ENCODE measurements around the gene ZC3H7B. TPM values are rescaled to one million over a fixed set of nuclear protein-coding genes. Genes with fewer than 3 reads are reported as not detected.
"Not testable (repeated sequence)": the region's sequence is repeated elsewhere in the genome, so short reads cannot be mapped to it uniquely, and the experiment has no call there.

The ZC3H7B gene
- 10 to 100 TPM; 14.6 to 53.5 (median 33.4) TPM for polyA plus RNA-seq
- long read RNA-seq, donor 1, full-length matches to known transcripts: 2 of 24 reads
- long read RNA-seq, donor 1, partial matches to known transcripts: 22 of 24 reads
- long read RNA-seq, donor 1, other reads (novel, unspliced or antisense): 0 of 24 reads
- long read RNA-seq, donor 2, partial matches to known transcripts: 56 of 56 reads
- long read RNA-seq, donor 2, other reads (novel, unspliced or antisense): 0 of 56 reads
- long read RNA-seq, donor 3, partial matches to known transcripts: 104 of 104 reads
- long read RNA-seq, donor 3, other reads (novel, unspliced or antisense): 0 of 104 reads
- long read RNA-seq, donor 4: 0 reads
- long read RNA-seq, donor 5: 0 reads
- long read RNA-seq, donor 6, full-length matches to known transcripts: 2 of 9 reads
- long read RNA-seq, donor 6, partial matches to known transcripts: 7 of 9 reads
- long read RNA-seq, donor 6, other reads (novel, unspliced or antisense): 0 of 9 reads
- long read RNA-seq, donor 7, full-length matches to known transcripts: 1 of 10 reads
- long read RNA-seq, donor 7, partial matches to known transcripts: 9 of 10 reads
- long read RNA-seq, donor 7, other reads (novel, unspliced or antisense): 0 of 10 reads
- long read RNA-seq, donor 8, full-length matches to known transcripts: 1 of 1 reads
- long read RNA-seq, donor 8, partial matches to known transcripts: 0 of 1 reads
- long read RNA-seq, donor 8, other reads (novel, unspliced or antisense): 0 of 1 reads
- long read RNA-seq, donor 9, full-length matches to known transcripts: 1 of 6 reads
- long read RNA-seq, donor 9, partial matches to known transcripts: 5 of 6 reads
- long read RNA-seq, donor 9, other reads (novel, unspliced or antisense): 0 of 6 reads
- long read RNA-seq, donor 10, partial matches to known transcripts: 5 of 5 reads
- long read RNA-seq, donor 10, other reads (novel, unspliced or antisense): 0 of 5 reads

- H3K4me1 ChIP-seq (ENCODE audit: control insufficient read depth in 3 of 3, insufficient read depth in 2 of 3, low read depth in 1 of 3, low read length in 2 of 3): peaks cover 6 to 22% (median 11%) of the 10 kb centered on the region in 3 donors
- no peak for FAIRE-seq
- H3K27me3 ChIP-seq (ENCODE audit: control insufficient read depth in 3 of 3, insufficient read depth in 3 of 3, low read length in 3 of 3): no peaks in the 10 kb centered on the region
- WGBS, 3 donors: 0 to 1% (median 0%) methylated on average over 57 to 74 of the region's 74 CpGs
- peaks cover 0 to 4% of the 10 kb centered on the region in 2 donors for H3K9me3 ChIP-seq (ENCODE audit: control insufficient read depth in 2 of 2, insufficient read depth in 1 of 2, low read depth in 1 of 2, low read length in 1 of 2)
- peak within 1 kb of the TSS; percentile 82 to 98 (median 91) for H3K4me3 ChIP-seq (ENCODE audit: low read depth in 1 of 3, low read length in 3 of 3)
- peaks cover 0 to 13% (median 0%) of the 10 kb centered on the region in 3 donors for H3K36me3 ChIP-seq (ENCODE audit: control insufficient read depth in 3 of 3, insufficient read depth in 2 of 3, low read depth in 1 of 3, low read length in 3 of 3)
- H3K27ac ChIP-seq (ENCODE audit: low read depth in 1 of 3, low read length in 2 of 3): peak within 1 kb of the TSS; percentile 75 to 82 (median 76)
- DNase-seq: peak; percentile 84 to 91
Measured at GRCh38 chr22:41301085-41302020, at the start of gene ZC3H7B. Gene ZC3H7B, plus strand, starts transcription at chr22:41301525. Its CDS starts 19,136 bp downstream, at chr22:41320661.

GRCh38 chr22:41252365-41252764 is 49.0 kb upstream of the ZC3H7B start:
- peaks cover 17 to 92% (median 21%) of the 10 kb centered on the region in 3 donors for H3K36me3 ChIP-seq (ENCODE audit: control insufficient read depth in 3 of 3, insufficient read depth in 2 of 3, low read depth in 1 of 3, low read length in 3 of 3)
- no peaks in the 10 kb centered on the region for H3K4me1 ChIP-seq (ENCODE audit: control insufficient read depth in 3 of 3, insufficient read depth in 2 of 3, low read depth in 1 of 3, low read length in 2 of 3)
- DNase-seq: no peak
- H3K27ac ChIP-seq (ENCODE audit: low read depth in 1 of 3, low read length in 2 of 3): no peak overlapping the region
- no peaks in the 10 kb centered on the region for H3K9me3 ChIP-seq (ENCODE audit: control insufficient read depth in 2 of 2, insufficient read depth in 1 of 2, low read depth in 1 of 2, low read length in 1 of 2)
- no peaks in the 10 kb centered on the region for H3K27me3 ChIP-seq (ENCODE audit: control insufficient read depth in 3 of 3, insufficient read depth in 3 of 3, low read length in 3 of 3)
- 95 to 96% (median 96%) methylated on average over 8 of the region's 8 CpGs for WGBS, 3 donors
- H3K4me3 ChIP-seq (ENCODE audit: low read depth in 1 of 3, low read length in 3 of 3): no peak overlapping the region
- FAIRE-seq: no peak

GRCh38 chr22:41254230-41254629 is 47.1 kb upstream of the ZC3H7B start:
- Histone ChIP-seq H3K4me3 (ENCODE audit: low read depth in 1 of 3, low read length in 3 of 3) (no peak overlapping the region), H3K9me3 (ENCODE audit: control insufficient read depth in 2 of 2, insufficient read depth in 1 of 2, low read depth in 1 of 2, low read length in 1 of 2) (no peaks in the 10 kb centered on the region), H3K36me3 (ENCODE audit: control insufficient read depth in 3 of 3, insufficient read depth in 2 of 3, low read depth in 1 of 3, low read length in 3 of 3) (peaks cover 14 to 92% (median 24%) of the 10 kb centered on the region in 3 donors), H3K27me3 (ENCODE audit: control insufficient read depth in 3 of 3, insufficient read depth in 3 of 3, low read length in 3 of 3) (no peaks in the 10 kb centered on the region), H3K4me1 (ENCODE audit: control insufficient read depth in 3 of 3, insufficient read depth in 2 of 3, low read depth in 1 of 3, low read length in 2 of 3) (no peaks in the 10 kb centered on the region), H3K27ac (ENCODE audit: low read depth in 1 of 3, low read length in 2 of 3) (no peak overlapping the region)
- no peak for DNase-seq
- WGBS, 3 donors: 88 to 94% (median 93%) methylated on average over 7 of the region's 7 CpGs
- FAIRE-seq: no peak

GRCh38 chr22:41256254-41257253 is 44.8 kb upstream of the ZC3H7B start:
- no peak for DNase-seq
- Histone ChIP-seq H3K9me3 (ENCODE audit: control insufficient read depth in 2 of 2, insufficient read depth in 1 of 2, low read depth in 1 of 2, low read length in 1 of 2) (no peaks in the 10 kb centered on the region), H3K4me3 (ENCODE audit: low read depth in 1 of 3, low read length in 3 of 3) (no peak overlapping the region), H3K36me3 (ENCODE audit: control insufficient read depth in 3 of 3, insufficient read depth in 2 of 3, low read depth in 1 of 3, low read length in 3 of 3) (peaks cover 8 to 89% (median 17%) of the 10 kb centered on the region in 3 donors), H3K27ac (ENCODE audit: low read depth in 1 of 3, low read length in 2 of 3) (no peak overlapping the region), H3K27me3 (ENCODE audit: control insufficient read depth in 3 of 3, insufficient read depth in 3 of 3, low read length in 3 of 3) (no peaks in the 10 kb centered on the region), H3K4me1 (ENCODE audit: control insufficient read depth in 3 of 3, insufficient read depth in 2 of 3, low read depth in 1 of 3, low read length in 2 of 3) (no peaks in the 10 kb centered on the region)
- 83 to 90% (median 87%) methylated on average over 20 of the region's 20 CpGs for WGBS, 3 donors
- no peak for FAIRE-seq

GRCh38 chr22:41257696-41258095 is 43.6 kb upstream of the ZC3H7B start:
- Histone ChIP-seq H3K36me3 (ENCODE audit: control insufficient read depth in 3 of 3, insufficient read depth in 2 of 3, low read depth in 1 of 3, low read length in 3 of 3) (peaks cover 6 to 95% (median 15%) of the 10 kb centered on the region in 3 donors), H3K9me3 (ENCODE audit: control insufficient read depth in 2 of 2, insufficient read depth in 1 of 2, low read depth in 1 of 2, low read length in 1 of 2) (no peaks in the 10 kb centered on the region), H3K4me1 (ENCODE audit: control insufficient read depth in 3 of 3, insufficient read depth in 2 of 3, low read depth in 1 of 3, low read length in 2 of 3) (no peaks in the 10 kb centered on the region), H3K27me3 (ENCODE audit: control insufficient read depth in 3 of 3, insufficient read depth in 3 of 3, low read length in 3 of 3) (no peaks in the 10 kb centered on the region), H3K4me3 (ENCODE audit: low read depth in 1 of 3, low read length in 3 of 3) (no peak overlapping the region), H3K27ac (ENCODE audit: low read depth in 1 of 3, low read length in 2 of 3) (no peak overlapping the region)
- FAIRE-seq (no peak), DNase-seq (no peak)
- WGBS, 3 donors: 94 to 97% (median 96%) methylated on average over 9 to 11 of the region's 11 CpGs

- 97 to 100% (median 97%) methylated on average over 4 of the region's 4 CpGs for WGBS, 3 donors
- not testable (repeated sequence) for H3K4me3 ChIP-seq (ENCODE audit: low read depth in 1 of 3, low read length in 3 of 3); H3K4me1 ChIP-seq (ENCODE audit: control insufficient read depth in 3 of 3, insufficient read depth in 2 of 3, low read depth in 1 of 3, low read length in 2 of 3); H3K9me3 ChIP-seq (ENCODE audit: control insufficient read depth in 2 of 2, insufficient read depth in 1 of 2, low read depth in 1 of 2, low read length in 1 of 2); H3K27ac ChIP-seq (ENCODE audit: low read depth in 1 of 3, low read length in 2 of 3); FAIRE-seq; DNase-seq; H3K27me3 ChIP-seq (ENCODE audit: control insufficient read depth in 3 of 3, insufficient read depth in 3 of 3, low read length in 3 of 3)
- peaks cover 12 to 94% (median 13%) of the 10 kb centered on the region in 3 donors for H3K36me3 ChIP-seq (ENCODE audit: control insufficient read depth in 3 of 3, insufficient read depth in 2 of 3, low read depth in 1 of 3, low read length in 3 of 3)
Measured at GRCh38 chr22:41259756-41260155, 41.6 kb upstream of the ZC3H7B start.

GRCh38 chr22:41260871-41261270 is 40.5 kb upstream of the ZC3H7B start:
- H3K4me1 ChIP-seq (ENCODE audit: control insufficient read depth in 3 of 3, insufficient read depth in 2 of 3, low read depth in 1 of 3, low read length in 2 of 3): no peaks in the 10 kb centered on the region
- no peak overlapping the region for H3K27ac ChIP-seq (ENCODE audit: low read depth in 1 of 3, low read length in 2 of 3)
- H3K4me3 ChIP-seq (ENCODE audit: low read depth in 1 of 3, low read length in 3 of 3): no peak overlapping the region
- FAIRE-seq (no peak), DNase-seq (no peak)
- H3K27me3 ChIP-seq (ENCODE audit: control insufficient read depth in 3 of 3, insufficient read depth in 3 of 3, low read length in 3 of 3): no peaks in the 10 kb centered on the region
- H3K9me3 ChIP-seq (ENCODE audit: control insufficient read depth in 2 of 2, insufficient read depth in 1 of 2, low read depth in 1 of 2, low read length in 1 of 2): no peaks in the 10 kb centered on the region
- whole genome bisulfite sequencing, 3 donors: 96 to 99% (median 97%) methylated on average over 7 of the region's 7 CpGs
- H3K36me3 ChIP-seq (ENCODE audit: control insufficient read depth in 3 of 3, insufficient read depth in 2 of 3, low read depth in 1 of 3, low read length in 3 of 3): peaks cover 13 to 92% (median 18%) of the 10 kb centered on the region in 3 donors
